Endodermal cell (in vitro differentiated cells): ENCODE measurements around the gene RFC4. TPM values are rescaled to one million over a fixed set of nuclear protein-coding genes. Genes with fewer than 3 reads are reported as not detected.
A peak's percentile ranks its signal among the peaks of the same experiment; 100 is the strongest.

Experiments used
- DNase-seq: peaks from one replicate; pipeline ENCODE4 v3.0.0-alpha.2; 2017
- H3K27ac ChIP-seq: 2 replicates; pipeline ENCODE4 v1.5.1; 2013; ENCODE audit warnings: mild to moderate bottlenecking, low read depth, low read length, moderate library complexity
- H3K27me3 ChIP-seq: 2 replicates; pipeline ENCODE4 v1.6.1; 2013; ENCODE audit warnings: mild to moderate bottlenecking, low read length, moderate library complexity; ENCODE audit not compliant: insufficient read depth, control insufficient read depth, poor library complexity, severe bottlenecking
- H3K36me3 ChIP-seq: 2 replicates; pipeline ENCODE4 v1.7.0; 2013; ENCODE audit warnings: mild to moderate bottlenecking, low read length, moderate library complexity; ENCODE audit not compliant: control insufficient read depth, insufficient read depth
- H3K4me1 ChIP-seq: one replicate; pipeline ENCODE4 v1.7.0; 2013; ENCODE audit warnings: low read length; ENCODE audit not compliant: control insufficient read depth, insufficient read depth
- H3K4me3 ChIP-seq: 2 replicates; pipeline ENCODE4 v1.5.1; 2013; ENCODE audit warnings: mild to moderate bottlenecking, low read length, moderate library complexity
- H3K9ac ChIP-seq: 2 replicates; pipeline ENCODE4 v1.6.1; 2013; ENCODE audit warnings: mild to moderate bottlenecking, low read length, moderate library complexity; ENCODE audit not compliant: poor library complexity, severe bottlenecking; ENCODE audit errors: extremely low read depth
- H3K9me3 ChIP-seq: 2 replicates; pipeline ENCODE4 v1.6.1; 2013; ENCODE audit warnings: mild to moderate bottlenecking, low read length, moderate library complexity; ENCODE audit not compliant: control insufficient read depth
- H3K27ac Mint-ChIP-seq: 2 replicates; pipeline ENCODE4 v1.8.0; 2020; ENCODE audit warnings: mixed read lengths
- H3K27me3 Mint-ChIP-seq: 2 replicates; pipeline ENCODE4 v1.8.0; 2021; ENCODE audit warnings: mild to moderate bottlenecking, mixed read lengths; ENCODE audit not compliant: insufficient read depth
- H3K36me3 Mint-ChIP-seq: 2 replicates; pipeline ENCODE4 v1.8.0; 2020; ENCODE audit warnings: low read depth, mixed read lengths
- H3K4me1 Mint-ChIP-seq: 2 replicates; pipeline ENCODE4 v1.8.0; 2020; ENCODE audit warnings: mixed read lengths
- H3K4me3 Mint-ChIP-seq: 2 replicates; pipeline ENCODE4 v1.8.0; 2020; ENCODE audit warnings: mild to moderate bottlenecking, moderate library complexity, mixed read lengths
- H3K9me3 Mint-ChIP-seq: 2 replicates; pipeline ENCODE4 v1.8.0; 2020; ENCODE audit warnings: mild to moderate bottlenecking, mixed read lengths
- WGBS, 2 experiments: methylation state at CpG; one replicate each; pipeline versions ENCODE4 v1.1.5 to v1.1.7; 2013; ENCODE audit warnings: missing lambda C conversion rate in 2 of 2, mixed read lengths in 1 of 2; ENCODE audit not compliant: insufficient coverage in 1 of 2, insufficient read length in 1 of 2; 5-methylcytosine and 5-hydroxymethylcytosine counted together
- total RNA-seq, 2 donors: library from RNA; stranded (reverse); fragmentation: NEBNext Ultra II Directional in 1 of 2; extraction: Animal tissue kit (Norgen Biotek cat#: 25700) in 1 of 2; gene quantifications; 2 replicates in 1 of 2; 3 replicates in 1 of 2; pipeline ENCODE4 v1.2.1, GENCODE V29; 2021
- TF ChIP-seq, protein P1 (sequence below): fragments of 200-600 bp; sonication (generic); conservative IDR thresholded peaks from 2 replicates; pipeline ENCODE4 v1.5.0; 2021; ENCODE audit warnings: antibody characterized with exemption, mild to moderate bottlenecking

The RFC4 gene
- total RNA-seq, 2 donors from 2014 or later = 57.6 to 111 TPM

- WGBS, 2 experiments = 86 to 92% methylated on average over 4 to 8 of the region's 8 CpGs
- no peak for DNase-seq
- H3K9me3 Mint-ChIP-seq = peaks cover 4% of the 10 kb centered on the region
- Histone ChIP-seq H3K27me3 (peaks cover 41% of the 10 kb centered on the region), H3K4me3 (no peak overlapping the region), H3K9ac (no peak overlapping the region), H3K36me3 (no peaks in the 10 kb centered on the region), H3K9me3 (no peaks in the 10 kb centered on the region), H3K4me1 (no peaks in the 10 kb centered on the region), H3K27ac (no peak overlapping the region)
- H3K36me3 Mint-ChIP-seq = no peaks in the 10 kb centered on the region
- no peak overlapping the region for H3K4me3 Mint-ChIP-seq
- peaks cover 11% of the 10 kb centered on the region for H3K4me1 Mint-ChIP-seq
- TF ChIP-seq, protein P1, sequence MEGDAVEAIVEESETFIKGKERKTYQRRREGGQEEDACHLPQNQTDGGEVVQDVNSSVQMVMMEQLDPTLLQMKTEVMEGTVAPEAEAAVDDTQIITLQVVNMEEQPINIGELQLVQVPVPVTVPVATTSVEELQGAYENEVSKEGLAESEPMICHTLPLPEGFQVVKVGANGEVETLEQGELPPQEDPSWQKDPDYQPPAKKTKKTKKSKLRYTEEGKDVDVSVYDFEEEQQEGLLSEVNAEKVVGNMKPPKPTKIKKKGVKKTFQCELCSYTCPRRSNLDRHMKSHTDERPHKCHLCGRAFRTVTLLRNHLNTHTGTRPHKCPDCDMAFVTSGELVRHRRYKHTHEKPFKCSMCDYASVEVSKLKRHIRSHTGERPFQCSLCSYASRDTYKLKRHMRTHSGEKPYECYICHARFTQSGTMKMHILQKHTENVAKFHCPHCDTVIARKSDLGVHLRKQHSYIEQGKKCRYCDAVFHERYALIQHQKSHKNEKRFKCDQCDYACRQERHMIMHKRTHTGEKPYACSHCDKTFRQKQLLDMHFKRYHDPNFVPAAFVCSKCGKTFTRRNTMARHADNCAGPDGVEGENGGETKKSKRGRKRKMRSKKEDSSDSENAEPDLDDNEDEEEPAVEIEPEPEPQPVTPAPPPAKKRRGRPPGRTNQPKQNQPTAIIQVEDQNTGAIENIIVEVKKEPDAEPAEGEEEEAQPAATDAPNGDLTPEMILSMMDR = no peak
- peaks cover 88% of the 10 kb centered on the region for H3K27me3 Mint-ChIP-seq
- no peak overlapping the region for H3K27ac Mint-ChIP-seq
Measured at GRCh38 chr3:186760897-186761447, 45.3 kb downstream of the RFC4 start.

GRCh38 chr3:186760141-186760833 is 46.0 kb downstream of the RFC4 start:
- 92 to 97% methylated on average over 10 of the region's 10 CpGs for WGBS, 2 experiments
- Histone ChIP-seq H3K4me3 (no peak overlapping the region), H3K9ac (no peak overlapping the region), H3K4me1 (no peaks in the 10 kb centered on the region), H3K27me3 (peaks cover 47% of the 10 kb centered on the region), H3K9me3 (no peaks in the 10 kb centered on the region), H3K36me3 (no peaks in the 10 kb centered on the region), H3K27ac (no peak overlapping the region)
- peaks cover 2% of the 10 kb centered on the region for H3K9me3 Mint-ChIP-seq
- H3K27me3 Mint-ChIP-seq = peaks cover 88% of the 10 kb centered on the region
- H3K4me3 Mint-ChIP-seq = no peak overlapping the region
- no peak overlapping the region for H3K27ac Mint-ChIP-seq
- H3K36me3 Mint-ChIP-seq = no peaks in the 10 kb centered on the region
- no peak for DNase-seq
- H3K4me1 Mint-ChIP-seq = peaks cover 11% of the 10 kb centered on the region
- TF ChIP-seq, protein P1 = no peak

DNA sequence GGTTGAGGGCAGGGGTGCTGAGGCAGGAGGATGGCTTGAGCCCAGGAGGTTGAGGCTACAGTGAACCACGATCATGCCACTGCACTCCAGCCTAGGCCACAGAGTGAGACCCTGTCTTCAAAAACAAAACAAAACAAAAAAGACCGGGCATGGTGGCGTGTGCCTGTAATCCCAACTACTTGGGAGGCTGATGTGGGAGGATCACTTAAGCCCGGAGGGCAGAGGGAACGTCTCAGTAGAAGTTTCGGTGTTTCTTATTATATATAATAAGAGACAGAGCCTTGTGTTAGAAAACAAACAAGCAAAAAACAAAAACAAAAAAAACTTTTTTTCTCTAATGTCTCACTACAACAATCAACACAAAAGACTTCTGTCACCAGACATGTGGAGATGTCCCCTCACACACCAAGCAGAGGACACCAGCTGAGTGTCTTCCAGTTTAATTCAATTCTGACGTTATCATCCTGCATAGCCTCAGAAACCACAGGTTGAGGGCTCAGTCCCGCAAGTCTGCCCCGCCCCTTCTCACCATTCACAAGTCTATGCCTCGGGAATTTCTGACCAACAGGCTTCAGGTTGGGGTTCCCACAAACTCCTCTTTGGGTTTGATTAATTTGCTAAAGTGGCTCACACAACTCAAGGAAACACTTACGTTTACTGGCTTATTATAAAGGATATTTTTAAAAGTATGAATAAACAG is 46.9 kb downstream of the RFC4 start:
- no peak overlapping the region for H3K27ac Mint-ChIP-seq

More for the DNA sequence above, 46.9 kb downstream of the RFC4 start:
- H3K27ac ChIP-seq = no peak overlapping the region
- H3K27me3 Mint-ChIP-seq = peaks cover 91% of the 10 kb centered on the region
- no peak overlapping the region for H3K4me3 ChIP-seq
- H3K4me1 Mint-ChIP-seq = peaks cover 11% of the 10 kb centered on the region
- H3K36me3 Mint-ChIP-seq = no peaks in the 10 kb centered on the region
- H3K27me3 ChIP-seq = peaks cover 53% of the 10 kb centered on the region
- H3K4me1 ChIP-seq = no peaks in the 10 kb centered on the region
- TF ChIP-seq, protein P1 = no peak
- H3K9me3 Mint-ChIP-seq = no peaks in the 10 kb centered on the region
- H3K4me3 Mint-ChIP-seq = no peak overlapping the region
- peak; percentile 75 for DNase-seq
- no peak overlapping the region for H3K9ac ChIP-seq
- 90 to 100% methylated on average over 1 to 10 of the region's 11 CpGs for WGBS, 2 experiments
- H3K9me3 ChIP-seq = no peaks in the 10 kb centered on the region
- no peaks in the 10 kb centered on the region for H3K36me3 ChIP-seq
